Urinary bladder (tissue), 4 donors: Measurements from ENCODE around the gene F8. TPM values are rescaled to one million over a fixed set of nuclear protein-coding genes. Genes with fewer than 3 reads are reported as not detected.

ENCODE experiments used
- DNase-seq: peaks from one replicate; pipeline ENCODE4 v3.0.0-alpha.2; 2015; ENCODE audit errors: extremely low spot score
- H3K27ac ChIP-seq: one replicate; pipeline ENCODE4 v1.5.1; 2013; ENCODE audit warnings: low read depth, mild to moderate bottlenecking, moderate library complexity
- H3K36me3 ChIP-seq: one replicate; pipeline ENCODE4 v1.6.1; 2013; ENCODE audit warnings: mild to moderate bottlenecking, moderate library complexity; ENCODE audit not compliant: insufficient read depth
- H3K4me1 ChIP-seq: one replicate; pipeline ENCODE4 v1.6.1; 2013; ENCODE audit warnings: mild to moderate bottlenecking, moderate library complexity; ENCODE audit not compliant: insufficient read depth
- H3K4me3 ChIP-seq: one replicate; pipeline ENCODE4 v1.5.1; 2013; ENCODE audit warnings: low read depth, low read length
- WGBS: extraction: QIAGEN DNeasy Blood & Tissue Kit; methylation state at CpG from one replicate; pipeline ENCODE4 v1.1.7; 2013; 5-methylcytosine and 5-hydroxymethylcytosine counted together
- polyA plus RNA-seq: library from polyadenylated mRNA; stranded (reverse); fragments of 200-250 nt; gene quantifications from one replicate; pipeline ENCODE4 v1.2.3, GENCODE V29; 2013
- total RNA-seq: library from RNA; depleted of rRNA; stranded (reverse); fragments of >200 nt; gene quantifications from one replicate; pipeline ENCODE4 v1.2.3, GENCODE V29; 2014
- donor health status: healthy with polysubstance abuse.
- donor health status: healthy.

F8 gene
- total and polyA plus RNA-seq, 2 donors: 10.1 to 14.7 TPM

- no peak for DNase-seq
- Histone ChIP-seq H3K36me3 (peaks cover 2% of the 10 kb centered on the region), H3K27ac (no peak overlapping the region), H3K4me3 (no peak overlapping the region), H3K4me1 (no peaks in the 10 kb centered on the region)
- WGBS: 89% methylated on average over 3 of the region's 3 CpGs
Measured at GRCh38 chrX:155053656-155054055, 31.1 kb upstream of the F8 start.

- Histone ChIP-seq H3K36me3 (peaks cover 2% of the 10 kb centered on the region), H3K4me1 (no peaks in the 10 kb centered on the region), H3K4me3 (no peak overlapping the region), H3K27ac (no peak overlapping the region)
- 94% methylated on average over 5 of the region's 5 CpGs for WGBS
- no peak for DNase-seq
Measured at GRCh38 chrX:155052738-155053498, 30.4 kb upstream of the F8 start.

GRCh38 chrX:155048977-155049619 is 26.6 kb upstream of the F8 start:
- no peak for DNase-seq
- 46% methylated on average over 9 of the region's 9 CpGs for WGBS

GRCh38 chrX:155046811-155047528 is 24.4 kb upstream of the F8 start:
- H3K4me3 ChIP-seq: no peak overlapping the region
- DNase-seq: no peak
- no peaks in the 10 kb centered on the region for H3K36me3 ChIP-seq
- H3K27ac ChIP-seq: no peak overlapping the region
- WGBS: 90% methylated on average over 5 of the region's 5 CpGs
- no peaks in the 10 kb centered on the region for H3K4me1 ChIP-seq

More at GRCh38 chrX:155048977-155049619, 26.6 kb upstream of the F8 start:
- H3K27ac ChIP-seq: no peak overlapping the region
- peaks cover 2% of the 10 kb centered on the region for H3K36me3 ChIP-seq
- no peak overlapping the region for H3K4me3 ChIP-seq
- no peaks in the 10 kb centered on the region for H3K4me1 ChIP-seq

GRCh38 chrX:155046129-155046810 is 23.7 kb upstream of the F8 start:
- Histone ChIP-seq H3K4me1 (no peaks in the 10 kb centered on the region), H3K4me3 (no peak overlapping the region), H3K27ac (no peak overlapping the region), H3K36me3 (no peaks in the 10 kb centered on the region)
- DNase-seq: no peak
- 91% methylated on average over 6 of the region's 6 CpGs for WGBS

- H3K27ac ChIP-seq: no peak overlapping the region
- H3K36me3 ChIP-seq: no peaks in the 10 kb centered on the region
- 98% methylated on average over 4 of the region's 4 CpGs for WGBS
- no peak for DNase-seq
- H3K4me1 ChIP-seq: no peaks in the 10 kb centered on the region
- no peak overlapping the region for H3K4me3 ChIP-seq
Measured at GRCh38 chrX:155035688-155036087, 13.2 kb upstream of the F8 start.

- DNase-seq: no peak
- no peak overlapping the region for H3K27ac ChIP-seq
- H3K4me1 ChIP-seq: no peaks in the 10 kb centered on the region
- H3K36me3 ChIP-seq: no peaks in the 10 kb centered on the region
- 83% methylated on average over 5 of the region's 5 CpGs for whole genome bisulfite sequencing
- H3K4me3 ChIP-seq: no peak overlapping the region
Measured at GRCh38 chrX:155031657-155032056, 9.1 kb upstream of the F8 start.

- Histone ChIP-seq H3K4me3 (no peak overlapping the region), H3K27ac (no peak overlapping the region), H3K36me3 (no peaks in the 10 kb centered on the region), H3K4me1 (no peaks in the 10 kb centered on the region)
- 55% methylated on average over 2 of the region's 2 CpGs for WGBS
- no peak for DNase-seq
Measured at GRCh38 chrX:155028877-155029291, 6.4 kb upstream of the F8 start.

GRCh38 chrX:155028129-155028528 is 5.6 kb upstream of the F8 start:
- Histone ChIP-seq H3K36me3 (no peaks in the 10 kb centered on the region), H3K4me3 (no peak overlapping the region), H3K4me1 (no peaks in the 10 kb centered on the region), H3K27ac (no peak overlapping the region)
- no peak for DNase-seq
- WGBS: 24% methylated on average over 3 of the region's 3 CpGs

- no peaks in the 10 kb centered on the region for H3K36me3 ChIP-seq
- WGBS: under 1% methylated on average over 14 of the region's 14 CpGs
- DNase-seq: peak; percentile 29
- H3K27ac ChIP-seq: peak overlapping the region; percentile 97
- H3K4me1 ChIP-seq: no peaks in the 10 kb centered on the region
- H3K4me3 ChIP-seq: peak overlapping the region; percentile 55
Measured at GRCh38 chrX:155027509-155028066, 5.1 kb upstream of the F8 start.

- WGBS: under 1% methylated on average over 74 of the region's 82 CpGs
- Histone ChIP-seq H3K27ac (peak within 1 kb of the TSS; percentile 97), H3K4me3 (peak within 1 kb of the TSS; percentile 55), H3K4me1 (no peaks in the 10 kb centered on the region), H3K36me3 (no peaks in the 10 kb centered on the region)
- peak; percentile 79 for DNase-seq
Measured at GRCh38 chrX:155026727-155027508, 4.4 kb upstream of the F8 start, which contains the start of gene FUNDC2. FUNDC2 (plus strand) TSS chrX:155026844; CDS start chrX:155026939, 95 bp downstream.

GRCh38 chrX:155026420-155026726 is 3.9 kb upstream of the F8 start:
- WGBS: 1% methylated on average over 16 of the region's 16 CpGs
- Histone ChIP-seq H3K4me1 (no peaks in the 10 kb centered on the region), H3K36me3 (no peaks in the 10 kb centered on the region), H3K27ac (peak overlapping the region; percentile 23), H3K4me3 (peak overlapping the region; percentile 35)
- DNase-seq: no peak
